PC-3 (cell line): Measurements from ENCODE around the gene L1TD1. TPM values are rescaled to one million over a fixed set of nuclear protein-coding genes. Genes with fewer than 3 reads are reported as not detected.
"Not testable (repeated sequence)": the region's sequence is repeated elsewhere in the genome, so short reads cannot be mapped to it uniquely, and the experiment has no call there.

Experiments used
- ATAC-seq: fragments of 200-7000 bp; cut with Tn5 transposase; 2 replicates; pipeline ENCODE4 v1.9.1; 2020; ENCODE audit warnings: mild to moderate bottlenecking, moderate library complexity
- BruUV-seq: library from RNA; stranded (reverse); fragments of 400-500 nt; replicated peaks from 2 replicates; lab custom pipeline; 2021; lab: Mats Ljungman, UMichigan
- CTCF ChIA-PET: fragments of 300-600 bp; sonication (Branson Sonifier 250); formaldehyde crosslinking; loops from one replicate; lab custom pipeline; 2022; ENCODE audit warnings: antibody characterized with exemption; lab: Charles Lee
- POLR2A ChIA-PET: fragments of 300-600 bp; sonication (Branson Sonifier 250); formaldehyde crosslinking; loops from one replicate; lab custom pipeline; 2022; ENCODE audit warnings: antibody characterized with exemption; ENCODE audit not compliant: unreplicated experiment; lab: Charles Lee
- DNase-seq: peaks from one replicate; pipeline ENCODE4 v3.0.0-alpha.2; 2015
- H2AFZ ChIP-seq: fragments of 300-600 bp; sonication (generic); 2 replicates; pipeline ENCODE4 v1.6.0; 2016; ENCODE audit warnings: antibody characterized with exemption, low read length
- H3F3A ChIP-seq: fragments of 300-600 bp; sonication (generic); one replicate; pipeline ENCODE4 v1.6.0; 2017; ENCODE audit warnings: antibody characterized with exemption, low read length, control low read depth, mild to moderate bottlenecking; ENCODE audit not compliant: unreplicated experiment
- H3K27ac ChIP-seq: fragments of 300-600 bp; sonication (generic); 2 replicates; pipeline ENCODE4 v1.5.1; 2016; ENCODE audit warnings: mild to moderate bottlenecking, low read length
- H3K27me3 ChIP-seq: fragments of 300-600 bp; sonication (generic); 2 replicates; pipeline ENCODE4 v1.6.1; 2016; ENCODE audit warnings: low read length, mixed read lengths
- H3K36me3 ChIP-seq: fragments of 300-600 bp; sonication (generic); 2 replicates; pipeline ENCODE4 v1.6.1; 2016; ENCODE audit warnings: low read depth, mixed run types, low read length, mixed read lengths
- H3K4me1 ChIP-seq: fragments of 300-600 bp; sonication (generic); 2 replicates; pipeline ENCODE4 v1.5.1; 2016; ENCODE audit warnings: low read length; ENCODE audit not compliant: insufficient read depth
- H3K4me2 ChIP-seq: fragments of 300-600 bp; sonication (generic); 2 replicates; pipeline ENCODE4 v1.6.0; 2016; ENCODE audit warnings: low read length
- H3K4me3 ChIP-seq: fragments of 300-600 bp; sonication (generic); 2 replicates; pipeline ENCODE4 v1.5.1; 2016; ENCODE audit warnings: mild to moderate bottlenecking, low read length, mixed read lengths
- H3K79me2 ChIP-seq: fragments of 300-600 bp; sonication (generic); 2 replicates; pipeline ENCODE4 v1.6.1; 2017; ENCODE audit warnings: low read length, mixed read lengths
- H3K9ac ChIP-seq: fragments of 300-600 bp; sonication (generic); 2 replicates; pipeline ENCODE4 v1.6.0; 2016; ENCODE audit warnings: mild to moderate bottlenecking, low read length
- H3K9me2 ChIP-seq: fragments of 300-600 bp; sonication (generic); replicated peaks from 2 replicates; pipeline ENCODE4 v1.6.1; 2016; ENCODE audit warnings: mixed run types, low read length, mixed read lengths
- H3K9me3 ChIP-seq: fragments of 300-600 bp; sonication (generic); 2 replicates; pipeline ENCODE4 v1.6.1; 2016; ENCODE audit warnings: low read length, mixed read lengths
- H4K20me1 ChIP-seq: fragments of 300-600 bp; sonication (generic); 2 replicates; pipeline ENCODE4 v1.6.1; 2016; ENCODE audit warnings: low read length, mixed read lengths
- CTCF ChIP-seq: fragments of 300-600 bp; sonication (generic); conservative IDR thresholded peaks from 2 replicates; pipeline ENCODE4 v1.5.1; 2017; ENCODE audit warnings: antibody characterized with exemption, low read depth, mild to moderate bottlenecking, low read length
- EZH2 ChIP-seq: fragments of 300-600 bp; sonication (generic); IDR thresholded peaks from one replicate; pipeline ENCODE4 v1.6.1; 2017; ENCODE audit warnings: antibody characterized with exemption, mild to moderate bottlenecking, low read length; ENCODE audit not compliant: unreplicated experiment
- EZH2phosphoT487 ChIP-seq: fragments of 300-600 bp; sonication (generic); IDR thresholded peaks from 2 replicates; pipeline ENCODE4 v1.6.1; 2018; ENCODE audit warnings: mild to moderate bottlenecking, antibody characterized with exemption, low read length, borderline replicate concordance
- intact Hi-C: fragments of 100-400 bp; cut with micrococcal nuclease; formaldehyde crosslinking; loops from 2 replicates; pipeline ENCODE4 v1.9.0; 2023
- total RNA-seq: library from RNA; depleted of rRNA; stranded (reverse); fragments of >200 nt; gene quantifications from 2 replicates; pipeline ENCODE4 v1.2.3, GENCODE V29; 2014

L1TD1 gene
- total RNA-seq, 1 experiment from 2014 or later, result not detected

- Histone ChIP-seq H3K9me3 (peaks cover 9% of the 10 kb centered on the region; the same call in 1 of the 2 replicates), H3K4me2 (no peak overlapping the region), H3K9ac (no peak overlapping the region), H3F3A (no peaks in the 10 kb centered on the region), H3K27ac (no peak overlapping the region), H3K9me2 (no peaks in the 10 kb centered on the region), H3K79me2 (no peaks in the 10 kb centered on the region), H3K4me3 (no peak overlapping the region), H3K27me3 (no peaks in the 10 kb centered on the region), H3K4me1 (peaks cover 10% of the 10 kb centered on the region), H2AFZ (no peak overlapping the region), H3K36me3 (no peaks in the 10 kb centered on the region), H4K20me1 (no peaks in the 10 kb centered on the region)
- BruUV-seq, result no TSS peak
- intact Hi-C loops, result no loop called here
- TF ChIP-seq CTCF, result no peak
- no peak for TF ChIP-seq EZH2phosphoT487
- TF ChIP-seq EZH2, result no peak
- ChIA-PET CTCF (no interaction called here), POLR2A (no interaction called here)
- DNase-seq (no peak), ATAC-seq (no peak)
Observed at GRCh38 chr1:62212411-62212810, 17.8 kb downstream of the L1TD1 start.

DNA sequence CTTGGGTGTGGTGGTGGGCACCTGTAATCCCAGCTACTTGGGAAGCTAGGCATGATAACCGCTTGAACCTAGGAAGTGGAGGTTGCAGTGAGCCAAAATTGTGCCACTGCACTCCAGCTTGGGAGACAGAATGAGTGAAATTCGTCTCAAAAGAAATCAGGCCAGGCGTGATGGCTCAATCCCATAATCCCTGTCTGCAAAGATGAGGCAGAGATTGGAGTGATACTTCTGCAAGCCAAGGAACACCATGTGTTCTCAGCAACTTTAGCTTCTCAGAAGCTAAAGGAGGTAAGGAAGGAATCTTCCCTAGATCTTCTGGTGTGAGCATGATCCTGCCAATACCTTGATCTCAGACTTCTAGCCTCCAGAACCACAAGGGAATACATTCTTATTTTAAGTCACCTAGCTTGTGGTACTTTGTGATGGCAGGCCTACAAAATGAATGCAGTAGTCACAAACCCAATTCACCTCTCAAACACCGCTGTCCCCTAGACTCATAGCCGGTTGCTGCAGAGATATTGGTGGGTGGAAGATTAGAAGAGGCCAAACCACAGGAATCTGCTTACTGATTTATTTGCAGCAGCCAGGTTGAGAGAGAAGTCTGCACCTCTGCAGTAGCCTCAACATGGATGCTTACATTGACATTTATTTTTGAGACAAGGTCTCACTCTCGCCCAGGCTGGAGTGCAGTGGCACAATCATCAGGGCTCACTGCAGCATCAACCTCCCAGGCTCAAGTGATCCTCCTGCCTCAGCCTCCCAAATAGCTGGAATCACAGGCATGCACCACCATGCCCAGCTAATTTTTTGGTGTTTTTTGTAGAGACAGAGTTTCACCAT lies 18.6 kb downstream of the L1TD1 start:
- no TSS peak for BruUV-seq
- ChIA-PET CTCF (no interaction called here), POLR2A (no interaction called here)
- Histone ChIP-seq H3K4me3 (no peak overlapping the region), H3K9ac (no peak overlapping the region), H2AFZ (no peak overlapping the region), H3K27me3 (no peaks in the 10 kb centered on the region), H4K20me1 (no peaks in the 10 kb centered on the region), H3K36me3 (no peaks in the 10 kb centered on the region), H3K4me1 (peaks cover 10% of the 10 kb centered on the region), H3K4me2 (no peak overlapping the region), H3F3A (no peaks in the 10 kb centered on the region), H3K27ac (no peak overlapping the region), H3K79me2 (no peaks in the 10 kb centered on the region), H3K9me3 (peaks cover 9% of the 10 kb centered on the region; the same call in 1 of the 2 replicates), H3K9me2 (no peaks in the 10 kb centered on the region)
- ATAC-seq (no peak), DNase-seq (no peak)
- TF ChIP-seq EZH2phosphoT487 (no peak), EZH2 (no peak), CTCF (no peak)
- intact Hi-C loops, result no loop called here

DNA sequence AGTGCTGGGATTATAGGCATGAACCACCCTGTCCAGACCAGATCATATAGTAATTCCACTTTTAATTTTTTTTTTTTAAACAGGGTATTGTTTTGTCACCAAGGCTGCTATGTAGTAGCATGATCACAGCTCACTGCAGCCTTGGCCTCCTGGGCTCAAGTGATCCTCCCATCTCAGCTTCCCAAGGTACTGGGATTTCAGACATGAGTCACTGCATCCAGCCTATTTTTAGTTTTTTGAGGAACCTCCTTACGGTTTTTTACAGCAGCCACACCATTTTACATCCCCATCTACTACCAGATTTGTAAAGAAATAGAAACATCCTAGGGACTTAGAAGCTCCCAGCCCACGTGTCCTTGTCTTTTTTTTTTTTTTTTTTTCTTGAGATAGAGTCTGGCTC lies 24.0 kb downstream of the L1TD1 start:
- Histone ChIP-seq H3F3A (no peaks in the 10 kb centered on the region), H3K27me3 (no peaks in the 10 kb centered on the region), H3K9me3 (no peaks in the 10 kb centered on the region), H3K4me2 (no peak overlapping the region), H3K9me2 (no peaks in the 10 kb centered on the region), H3K4me3 (no peak overlapping the region), H3K9ac (no peak overlapping the region), H3K4me1 (no peaks in the 10 kb centered on the region), H3K36me3 (no peaks in the 10 kb centered on the region), H3K27ac (no peak overlapping the region), H4K20me1 (no peaks in the 10 kb centered on the region), H3K79me2 (no peaks in the 10 kb centered on the region), H2AFZ (no peak overlapping the region)
- no peak for ATAC-seq
- no peak for DNase-seq
- no TSS peak for BruUV-seq
- no peak for TF ChIP-seq CTCF
- no peak for TF ChIP-seq EZH2
- TF ChIP-seq EZH2phosphoT487, result no peak
- ChIA-PET CTCF (no interaction called here), POLR2A (no interaction called here)
- intact Hi-C loops, result no loop called here

GRCh38 chr1:62220456-62220855 lies 25.8 kb downstream of the L1TD1 start:
- H3K27me3 ChIP-seq, BruUV-seq, H3K27ac ChIP-seq, H3K36me3 ChIP-seq, DNase-seq, CTCF ChIA-PET, H3K4me2 ChIP-seq, ATAC-seq, H3K4me3 ChIP-seq, H3F3A ChIP-seq, H3K9ac ChIP-seq, H4K20me1 ChIP-seq, POLR2A ChIA-PET, intact Hi-C loops, H3K9me2 ChIP-seq, H3K9me3 ChIP-seq, H3K4me1 ChIP-seq, H3K79me2 ChIP-seq, H2AFZ ChIP-seq: not testable (repeated sequence)
